SK-N-SH treated with all-trans-retinoic acid at 6 μM for 48 hours (cell line): Measurements from ENCODE around the gene SLC24A5.

ENCODE experiments used
- ATAC-seq: fragments of 200-7000 bp; cut with Tn5 transposase; 3 replicates; pipeline ENCODE4 v1.9.1; 2020; ENCODE audit warnings: mild to moderate bottlenecking, moderate library complexity
- BACH2 ChIP-seq: fragments of 250-450 bp; sonication (Bioruptor Pico); IDR thresholded peaks from 2 replicates; pipeline ENCODE4 v1.9.0; 2021; ENCODE audit warnings: mild to moderate bottlenecking, borderline replicate concordance
- CREB5 ChIP-seq: fragments of 250-450 bp; sonication (Bioruptor Pico); IDR thresholded peaks from 2 replicates; pipeline ENCODE4 v1.5.1; 2020; ENCODE audit warnings: low read depth, mild to moderate bottlenecking, moderate library complexity
- CSDC2 ChIP-seq: fragments of 250-450 bp; sonication (Bioruptor Pico); IDR thresholded peaks from 2 replicates; pipeline ENCODE4 v1.5.0; 2020; ENCODE audit warnings: mild to moderate bottlenecking, moderate library complexity
- ESRRG ChIP-seq: fragments of 250-450 bp; sonication (Bioruptor Pico); IDR thresholded peaks from 2 replicates; pipeline ENCODE4 v1.6.1; 2021; ENCODE audit warnings: mild to moderate bottlenecking
- GLIS3 ChIP-seq: fragments of 250-450 bp; sonication (Bioruptor Pico); IDR thresholded peaks from 2 replicates; pipeline ENCODE4 v1.5.0; 2020; ENCODE audit warnings: mild to moderate bottlenecking, moderate library complexity
- ISL1 ChIP-seq: fragments of 250-450 bp; sonication (Bioruptor Pico); IDR thresholded peaks from 2 replicates; pipeline ENCODE4 v2.1.2; 2022; ENCODE audit warnings: mild to moderate bottlenecking, moderate library complexity
- OSR1 ChIP-seq: fragments of 250-450 bp; sonication (Bioruptor Pico); IDR thresholded peaks from 2 replicates; pipeline ENCODE4 v1.8.0; 2022; ENCODE audit warnings: moderate library complexity, mild to moderate bottlenecking, inconsistent platforms
- POU6F1 ChIP-seq: fragments of 250-450 bp; sonication (Bioruptor Pico); IDR thresholded peaks from 2 replicates; pipeline ENCODE4 v1.8.0; 2021; ENCODE audit warnings: low read depth, mild to moderate bottlenecking, moderate library complexity, borderline replicate concordance
- PPARA ChIP-seq: fragments of 250-450 bp; sonication (Bioruptor Pico); IDR thresholded peaks from 2 replicates; pipeline ENCODE4 v1.5.0; 2020; ENCODE audit warnings: mild to moderate bottlenecking, borderline replicate concordance
- RARB ChIP-seq: fragments of 250-450 bp; sonication (Bioruptor Pico); IDR thresholded peaks from 2 replicates; pipeline ENCODE4 v1.8.0; 2021; ENCODE audit warnings: mild to moderate bottlenecking, moderate library complexity
- SNAI2 ChIP-seq: fragments of 250-450 bp; sonication (Bioruptor Pico); IDR thresholded peaks from 2 replicates; pipeline ENCODE4 v1.5.0; 2020; ENCODE audit warnings: mild to moderate bottlenecking, moderate library complexity
- TCF4 ChIP-seq: fragments of 250-450 bp; sonication (Bioruptor Pico); IDR thresholded peaks from 2 replicates; pipeline ENCODE4 v1.8.0; 2021; ENCODE audit warnings: mild to moderate bottlenecking, moderate library complexity, borderline replicate concordance
- TOX ChIP-seq: fragments of 250-450 bp; sonication (Bioruptor Pico); IDR thresholded peaks from 2 replicates; pipeline ENCODE4 v1.8.0; 2021; ENCODE audit warnings: mild to moderate bottlenecking, moderate library complexity, borderline replicate concordance
- TSHZ2 ChIP-seq: fragments of 250-450 bp; sonication (Bioruptor Pico); IDR thresholded peaks from 2 replicates; pipeline ENCODE4 v1.5.0; 2020; ENCODE audit warnings: mild to moderate bottlenecking, moderate library complexity
- ZFP3 ChIP-seq: fragments of 250-450 bp; sonication (Bioruptor Pico); IDR thresholded peaks from 2 replicates; pipeline ENCODE4 v1.5.0; 2020; ENCODE audit warnings: mild to moderate bottlenecking, moderate library complexity
- ZFP30 ChIP-seq: fragments of 450-650 bp; formaldehyde crosslinking; IDR thresholded peaks from 2 replicates; pipeline ENCODE4 v1.5.0; 2022; ENCODE audit warnings: mild to moderate bottlenecking, moderate library complexity
- ZNF565 ChIP-seq: fragments of 450-650 bp; formaldehyde crosslinking; conservative IDR thresholded peaks from 2 replicates; pipeline ENCODE4 v1.5.0; 2020; ENCODE audit warnings: low read depth, mild to moderate bottlenecking, moderate library complexity
- ZNF70 ChIP-seq: fragments of 450-650 bp; formaldehyde crosslinking; IDR thresholded peaks from 2 replicates; pipeline ENCODE4 v1.5.0; 2020; ENCODE audit warnings: mild to moderate bottlenecking, moderate library complexity
- ZNF8 ChIP-seq: fragments of 450-650 bp; formaldehyde crosslinking; IDR thresholded peaks from 2 replicates; pipeline ENCODE4 v1.5.0; 2020; ENCODE audit warnings: mild to moderate bottlenecking, moderate library complexity
- TF ChIP-seq, protein P1 (sequence below): fragments of 250-450 bp; sonication (Bioruptor Pico); IDR thresholded peaks from 2 replicates; pipeline ENCODE4 v1.5.1; 2021; ENCODE audit warnings: mild to moderate bottlenecking, moderate library complexity
- TF ChIP-seq, protein P2 (sequence below): fragments of 250-450 bp; sonication (Bioruptor Pico); IDR thresholded peaks from 2 replicates; pipeline ENCODE4 v1.8.0; 2020; ENCODE audit warnings: mild to moderate bottlenecking, moderate library complexity, borderline replicate concordance

The SLC24A5 gene

DNA sequence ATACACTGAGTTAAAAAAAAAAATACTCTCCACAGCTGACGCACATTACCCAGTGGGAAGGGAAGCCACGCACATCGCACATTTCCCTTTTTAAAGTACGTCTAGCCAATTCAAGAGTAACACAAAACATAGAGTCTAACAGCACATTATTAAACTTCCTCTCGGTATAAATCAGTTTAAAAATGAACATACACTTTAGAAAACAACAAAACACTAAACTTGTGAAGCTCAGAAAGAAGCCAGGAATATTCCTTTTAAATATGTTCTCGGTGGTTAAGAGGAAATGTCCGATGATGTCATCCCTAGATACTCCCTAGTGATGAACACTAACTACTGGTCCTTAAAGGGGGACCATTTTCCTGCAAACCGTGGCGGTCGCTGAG is 56.6 kb downstream of the SLC24A5 start:
- peak; percentile 89 for ATAC-seq
- TF ChIP-seq PPARA (CRISPR knock-in tag): no peak
- TF ChIP-seq BACH2: no peak
- TF ChIP-seq TCF4 (CRISPR knock-in tag): no peak
- TF ChIP-seq ZFP3: no peak
- TF ChIP-seq, protein P1, sequence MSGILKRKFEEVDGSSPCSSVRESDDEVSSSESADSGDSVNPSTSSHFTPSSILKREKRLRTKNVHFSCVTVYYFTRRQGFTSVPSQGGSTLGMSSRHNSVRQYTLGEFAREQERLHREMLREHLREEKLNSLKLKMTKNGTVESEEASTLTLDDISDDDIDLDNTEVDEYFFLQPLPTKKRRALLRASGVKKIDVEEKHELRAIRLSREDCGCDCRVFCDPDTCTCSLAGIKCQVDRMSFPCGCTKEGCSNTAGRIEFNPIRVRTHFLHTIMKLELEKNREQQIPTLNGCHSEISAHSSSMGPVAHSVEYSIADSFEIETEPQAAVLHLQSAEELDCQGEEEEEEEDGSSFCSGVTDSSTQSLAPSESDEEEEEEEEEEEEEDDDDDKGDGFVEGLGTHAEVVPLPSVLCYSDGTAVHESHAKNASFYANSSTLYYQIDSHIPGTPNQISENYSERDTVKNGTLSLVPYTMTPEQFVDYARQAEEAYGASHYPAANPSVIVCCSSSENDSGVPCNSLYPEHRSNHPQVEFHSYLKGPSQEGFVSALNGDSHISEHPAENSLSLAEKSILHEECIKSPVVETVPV: no peak
- no peak for TF ChIP-seq ZNF70
- 0 out of 2 replicates have a peak, but pooled peaks have one; percentile 30 for TF ChIP-seq ZNF8 (CRISPR knock-in tag)
- TF ChIP-seq ESRRG (CRISPR knock-in tag): no peak
- no peak for TF ChIP-seq TSHZ2 (CRISPR knock-in tag)
- TF ChIP-seq SNAI2 (CRISPR knock-in tag): no peak; the same call in 1 of the 2 replicates
- peak; percentile 61; the same call in 1 of the 2 replicates for TF ChIP-seq CREB5 (CRISPR knock-in tag)
- TF ChIP-seq CSDC2 (CRISPR knock-in tag): no peak
- TF ChIP-seq POU6F1 (CRISPR knock-in tag): no peak
- no peak for TF ChIP-seq RARB (CRISPR knock-in tag)
- no peak for TF ChIP-seq OSR1 (CRISPR knock-in tag)
- no peak for TF ChIP-seq ZFP30 (CRISPR knock-in tag)
- TF ChIP-seq ZNF565 (CRISPR knock-in tag): 0 out of 2 replicates have a peak, but pooled peaks have one; percentile 24
- TF ChIP-seq ISL1 (CRISPR knock-in tag): no peak
- no peak for TF ChIP-seq TOX (CRISPR knock-in tag)

- peak; percentile 89 for ATAC-seq
- TF ChIP-seq PPARA (CRISPR knock-in tag) (no peak), TSHZ2 (CRISPR knock-in tag) (no peak), CSDC2 (CRISPR knock-in tag) (no peak), RARB (CRISPR knock-in tag) (no peak), SNAI2 (CRISPR knock-in tag) (peak; percentile 33), GLIS3 (CRISPR knock-in tag) (no peak)
- TF ChIP-seq, protein P2, sequence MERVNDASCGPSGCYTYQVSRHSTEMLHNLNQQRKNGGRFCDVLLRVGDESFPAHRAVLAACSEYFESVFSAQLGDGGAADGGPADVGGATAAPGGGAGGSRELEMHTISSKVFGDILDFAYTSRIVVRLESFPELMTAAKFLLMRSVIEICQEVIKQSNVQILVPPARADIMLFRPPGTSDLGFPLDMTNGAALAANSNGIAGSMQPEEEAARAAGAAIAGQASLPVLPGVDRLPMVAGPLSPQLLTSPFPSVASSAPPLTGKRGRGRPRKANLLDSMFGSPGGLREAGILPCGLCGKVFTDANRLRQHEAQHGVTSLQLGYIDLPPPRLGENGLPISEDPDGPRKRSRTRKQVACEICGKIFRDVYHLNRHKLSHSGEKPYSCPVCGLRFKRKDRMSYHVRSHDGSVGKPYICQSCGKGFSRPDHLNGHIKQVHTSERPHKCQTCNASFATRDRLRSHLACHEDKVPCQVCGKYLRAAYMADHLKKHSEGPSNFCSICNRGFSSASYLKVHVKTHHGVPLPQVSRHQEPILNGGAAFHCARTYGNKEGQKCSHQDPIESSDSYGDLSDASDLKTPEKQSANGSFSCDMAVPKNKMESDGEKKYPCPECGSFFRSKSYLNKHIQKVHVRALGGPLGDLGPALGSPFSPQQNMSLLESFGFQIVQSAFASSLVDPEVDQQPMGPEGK (CRISPR knock-in tag): no peak
- TF ChIP-seq, all 23 proteins: peak for 1
Observed at GRCh38 chr15:48177766-48178647, 57.2 kb downstream of the SLC24A5 start, which contains the start of gene MYEF2. Gene MYEF2 (minus strand): TSS chr15:48178295. CDS start chr15:48178237, 58 bp downstream.
